Pancreas (tissue), 10 donors: Measurements from ENCODE around the gene SPRYD4. TPM values are rescaled to one million over a fixed set of nuclear protein-coding genes. Genes with fewer than 3 reads are reported as not detected.
"Not testable (repeated sequence)": the region's sequence is repeated elsewhere in the genome, so short reads cannot be mapped to it uniquely, and the experiment has no call there.

ENCODE experiments used
- ATAC-seq, 4 donors: fragments of 200-7000 bp; cut with Tn5 transposase; one replicate each; pipeline versions ENCODE4 v1.8.0 to v1.9.1; 2020; ENCODE audit warnings: mild to moderate bottlenecking in 4 of 4, moderate library complexity in 4 of 4
- DNase-seq, 6 donors: peaks; one replicate each; pipeline ENCODE4 v3.0.0-alpha.2; 2020
- FAIRE-seq: peaks from 2 replicates; lab custom pipeline; 2012; peaks lifted over from hg19 to GRCh38; lab: Jason Lieb, UNC
- H3K27ac ChIP-seq, 4 donors: fragments of 200-600 bp; sonication (generic); 1 replicate in 3 of 4; 2 replicates in 1 of 4; pipeline versions ENCODE4 v1.5.0 to v1.8.0; 2020
- H3K27me3 ChIP-seq, 4 donors: fragments of 200-600 bp; one replicate each; pipeline ENCODE4 v1.8.0; 2021
- H3K36me3 ChIP-seq, 3 donors: fragments of 200-600 bp; sonication (generic) in 1 of 3; one replicate each; pipeline versions ENCODE4 v1.5.0 to v1.8.0; 2020 to 2021
- H3K4me1 ChIP-seq, 3 donors: fragments of 200-600 bp; one replicate each; pipeline ENCODE4 v1.8.0; 2021
- H3K4me3 ChIP-seq, 4 donors: fragments of 200-600 bp; sonication (generic) in 2 of 4; one replicate each; pipeline versions ENCODE4 v1.5.0 to v1.8.0; 2020 to 2021
- H3K9me3 ChIP-seq, 4 donors: fragments of 200-600 bp; one replicate each; pipeline ENCODE4 v1.8.0; 2021
- CTCF ChIP-seq, 4 donors: fragments of 200-600 bp; sonication (generic) in 3 of 4; IDR thresholded peaks; one replicate each; pipeline versions ENCODE4 v1.5.0 to v1.8.0; 2021; ENCODE audit warnings: antibody characterized with exemption in 4 of 4
- WGBS, 2 donors: extraction: QIAGEN DNeasy Blood & Tissue Kit; methylation state at CpG; one replicate each; pipeline ENCODE4 v1.1.7; 2013; 5-methylcytosine and 5-hydroxymethylcytosine counted together
- intact Hi-C, 3 donors: fragments of 100-400 bp; cut with DNase I; formaldehyde crosslinking; loops; one replicate each; pipeline versions ENCODE4 v1.11.1 to v1.14.2; 2022
- polyA plus RNA-seq, 2 donors: library from polyadenylated mRNA; stranded (reverse); fragments of 200-250 nt; gene quantifications; one replicate each; pipeline ENCODE4 v1.2.3, GENCODE V29; 2013
- total RNA-seq, 6 donors: library from RNA; stranded (reverse); fragmentation: NEBNext Ultra II Directional in 4 of 6; extraction: Animal tissue kit (Norgen Biotek cat#: 25700) in 4 of 6; gene quantifications; one replicate each; pipeline versions ENCODE4 v1.2.1 to v1.2.4, GENCODE V29; 2021 to 2023
- donor health status: healthy with polysubstance abuse.
- donor health status: DM: no; HTN: no; CAD: no; lungs with moderate emphysema.
- donor health status: DM: no; HTN: no; CAD: no.
- donor health status: control.
- donor health status: control.
- donor health status: Bipolar disorder and iron deficiency.
- donor health status: DM: yes; HTN: yes; CAD: no.
- donor health status: DM: no; HTN: no; CAD: no.
- donor health status: DM: no; HTN: no; CAD: no.
- donor health status: DM: yes; HTN: yes; CAD: no.

The SPRYD4 gene
- total and polyA plus RNA-seq, 8 donors: 1.5 to 2.9 (median 2.0) TPM

GRCh38 chr12:56487448-56488040 lies 19.2 kb downstream of the SPRYD4 start:
- Histone ChIP-seq H3K4me3 (peak overlapping the region; percentile 67 to 79 (median 73)), H3K27me3 (no peaks in the 10 kb centered on the region), H3K4me1 (peaks cover 0 to 3% (median 0%) of the 10 kb centered on the region in 3 donors), H3K36me3 (no peaks in the 10 kb centered on the region), H3K9me3 (no peaks in the 10 kb centered on the region), H3K27ac (peak overlapping the region; percentile 65 to 83 (median 81))
- intact Hi-C loops: no loop called here
- no peak for TF ChIP-seq CTCF (IDR thresholded peaks at IDR 0.05)
- FAIRE-seq (no peak), DNase-seq (peak; percentile 56 to 91 (median 76)), ATAC-seq (peak; percentile 65 to 76 (median 74))
- WGBS, 2 donors: 1% methylated on average over 43 to 44 of the region's 44 CpGs

- peak within 1 kb of the TSS; percentile 67 to 79 (median 73) for H3K4me3 ChIP-seq
- no peak for TF ChIP-seq CTCF (IDR thresholded peaks at IDR 0.05)
- H3K36me3 ChIP-seq: no peaks in the 10 kb centered on the region
- WGBS, 2 donors: 12 to 13% methylated on average over 54 to 59 of the region's 59 CpGs
- H3K9me3 ChIP-seq: no peaks in the 10 kb centered on the region
- intact Hi-C loops: no loop called here
- DNase-seq (peak; percentile 84 to 92 (median 87)), FAIRE-seq (no peak), ATAC-seq (peak; percentile 91 to 97 (median 94))
- peak within 1 kb of the TSS; percentile 65 to 83 (median 81) for H3K27ac ChIP-seq
- H3K27me3 ChIP-seq: no peaks in the 10 kb centered on the region
- H3K4me1 ChIP-seq: peaks cover 0 to 3% (median 0%) of the 10 kb centered on the region in 3 donors
Measured at GRCh38 chr12:56488041-56488955, 19.9 kb downstream of the SPRYD4 start, which contains the start of gene GLS2. GLS2 (minus strand) TSS chr12:56488161; CDS start chr12:56488118, 43 bp downstream.

- H3K27me3 ChIP-seq: no peaks in the 10 kb centered on the region
- intact Hi-C loops: no loop called here
- H3K4me3 ChIP-seq: no peak overlapping the region
- no peak for ATAC-seq
- no peak overlapping the region for H3K27ac ChIP-seq
- H3K4me1 ChIP-seq: peaks cover 0 to 3% (median 0%) of the 10 kb centered on the region in 3 donors
- H3K36me3 ChIP-seq: no peaks in the 10 kb centered on the region
- no peak for DNase-seq
- no peak for FAIRE-seq
- TF ChIP-seq CTCF (IDR thresholded peaks at IDR 0.05): no peak
- no peaks in the 10 kb centered on the region for H3K9me3 ChIP-seq
Measured at GRCh38 chr12:56490360-56490759, 22.0 kb downstream of the SPRYD4 start.

- H3K4me1 ChIP-seq, H3K27ac ChIP-seq, FAIRE-seq, H3K4me3 ChIP-seq, H3K36me3 ChIP-seq, ATAC-seq, intact Hi-C loops, H3K9me3 ChIP-seq, H3K27me3 ChIP-seq: not testable (repeated sequence)
- 86 to 87% methylated on average over 29 to 31 of the region's 31 CpGs for WGBS, 2 donors
- DNase-seq: peak in 1 of 6 donors; percentile 64
Measured at GRCh38 chr12:56493409-56494105, 25.2 kb downstream of the SPRYD4 start.

GRCh38 chr12:56494106-56494415 lies 25.7 kb downstream of the SPRYD4 start:
- H3K36me3 ChIP-seq, H3K9me3 ChIP-seq, H3K27ac ChIP-seq, FAIRE-seq, ATAC-seq, intact Hi-C loops, H3K4me3 ChIP-seq, DNase-seq, H3K27me3 ChIP-seq, H3K4me1 ChIP-seq: not testable (repeated sequence)
- 94% methylated on average over 15 of the region's 15 CpGs for WGBS, 2 donors

- peak in 1 of 6 donors; percentile 69 for DNase-seq
- H3K4me3 ChIP-seq, ATAC-seq, H3K27me3 ChIP-seq, FAIRE-seq, H3K27ac ChIP-seq, H3K9me3 ChIP-seq, H3K4me1 ChIP-seq, intact Hi-C loops, H3K36me3 ChIP-seq: not testable (repeated sequence)
- WGBS, 2 donors: 95 to 96% methylated on average over 20 to 27 of the region's 27 CpGs
Measured at GRCh38 chr12:56494481-56494880, 26.1 kb downstream of the SPRYD4 start.
